PC-3 (cell line): ENCODE data around the gene STOX2.

ENCODE experiments used
- EZH2 ChIP-seq: fragments of 300-600 bp; sonication (generic); IDR thresholded peaks from one replicate; pipeline ENCODE4 v1.6.1; 2017; ENCODE audit warnings: antibody characterized with exemption, mild to moderate bottlenecking, low read length; ENCODE audit not compliant: unreplicated experiment
- TF ChIP-seq, protein P1 (sequence below): fragments of 300-600 bp; sonication (generic); conservative IDR thresholded peaks from 2 replicates; pipeline ENCODE4 v1.5.1; 2017; ENCODE audit warnings: antibody characterized with exemption, low read depth, mild to moderate bottlenecking, low read length

DNA sequence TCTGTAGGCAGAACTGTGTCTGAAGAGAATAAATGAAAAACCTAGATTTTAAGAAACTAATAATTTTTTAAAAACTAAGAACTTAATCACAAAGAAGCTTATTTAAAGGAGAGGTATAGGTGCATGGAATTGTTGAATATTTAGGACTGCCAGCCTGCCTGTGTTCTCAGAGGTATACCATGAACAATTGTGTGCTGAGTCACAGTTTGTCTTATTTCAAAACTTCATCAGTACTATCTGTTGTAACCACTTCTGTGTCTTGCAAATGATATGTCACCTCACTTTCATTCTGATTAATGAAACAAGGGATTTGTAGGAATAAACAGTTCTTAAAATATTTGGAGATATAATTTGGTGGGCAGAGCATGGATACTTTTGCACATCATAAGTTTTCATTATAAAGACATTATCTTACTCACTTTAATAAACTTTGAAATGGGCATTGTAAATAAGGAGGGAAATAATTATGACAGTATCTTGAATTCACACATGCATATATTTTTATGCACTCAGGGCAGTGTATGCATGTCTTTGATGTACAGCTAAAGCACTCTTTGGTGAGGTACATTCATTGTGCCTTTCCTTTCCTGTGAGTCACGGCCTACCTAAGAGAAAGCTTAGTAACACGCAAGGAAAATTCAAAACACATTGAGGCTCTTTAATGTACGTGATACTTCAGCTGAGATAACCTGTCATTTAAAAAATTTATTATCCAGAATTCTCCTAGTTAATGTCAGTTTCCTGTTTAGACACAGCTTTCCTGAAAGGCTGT lies 31.7 kb downstream of the STOX2 start:
- TF ChIP-seq, protein P1, sequence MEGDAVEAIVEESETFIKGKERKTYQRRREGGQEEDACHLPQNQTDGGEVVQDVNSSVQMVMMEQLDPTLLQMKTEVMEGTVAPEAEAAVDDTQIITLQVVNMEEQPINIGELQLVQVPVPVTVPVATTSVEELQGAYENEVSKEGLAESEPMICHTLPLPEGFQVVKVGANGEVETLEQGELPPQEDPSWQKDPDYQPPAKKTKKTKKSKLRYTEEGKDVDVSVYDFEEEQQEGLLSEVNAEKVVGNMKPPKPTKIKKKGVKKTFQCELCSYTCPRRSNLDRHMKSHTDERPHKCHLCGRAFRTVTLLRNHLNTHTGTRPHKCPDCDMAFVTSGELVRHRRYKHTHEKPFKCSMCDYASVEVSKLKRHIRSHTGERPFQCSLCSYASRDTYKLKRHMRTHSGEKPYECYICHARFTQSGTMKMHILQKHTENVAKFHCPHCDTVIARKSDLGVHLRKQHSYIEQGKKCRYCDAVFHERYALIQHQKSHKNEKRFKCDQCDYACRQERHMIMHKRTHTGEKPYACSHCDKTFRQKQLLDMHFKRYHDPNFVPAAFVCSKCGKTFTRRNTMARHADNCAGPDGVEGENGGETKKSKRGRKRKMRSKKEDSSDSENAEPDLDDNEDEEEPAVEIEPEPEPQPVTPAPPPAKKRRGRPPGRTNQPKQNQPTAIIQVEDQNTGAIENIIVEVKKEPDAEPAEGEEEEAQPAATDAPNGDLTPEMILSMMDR = no peak
- no peak for TF ChIP-seq EZH2
